Measurements from ENCODE around the gene NDUFAF3. TPM values are rescaled to one million over a fixed set of nuclear protein-coding genes. Genes with fewer than 3 reads are reported as not detected.

NDUFAF3 gene
- total RNA-seq, 2 donors from 2014 or later: 168 to 183 TPM

GRCh38 chr3:49022688-49023171 is 809 bp downstream of the NDUFAF3 start:
- H3K27ac ChIP-seq: peak overlapping the region; percentile 99 to 100
- TF ChIP-seq POLR2AphosphoS5 (IDR thresholded peaks at IDR 0.05) (no peak), POLR2A (IDR thresholded peaks at IDR 0.05) (no peak), CTCF (IDR thresholded peaks at IDR 0.05) (no peak)
- DNase-seq (ENCODE audit: low spot score): no peak
- H3K9me3 ChIP-seq: no peaks in the 10 kb centered on the region
- H3K4me1 ChIP-seq (replicated peaks): no peaks in the 10 kb centered on the region
- peak overlapping the region; percentile 79 to 86 for H3K4me3 ChIP-seq
- no peaks in the 10 kb centered on the region for H3K27me3 ChIP-seq (replicated peaks; ENCODE audit: insufficient read depth)
- intact Hi-C loops (cut with DNase I): loop anchor here (5.0 kb wide), 1 partner anchor 70 kb away; the partner anchor contains the start of gene QRICH1
- WGBS: 20% methylated on average over 11 of the region's 12 CpGs
- peaks cover 7 to 8% of the 10 kb centered on the region in 2 donors for H3K36me3 ChIP-seq

DNA sequence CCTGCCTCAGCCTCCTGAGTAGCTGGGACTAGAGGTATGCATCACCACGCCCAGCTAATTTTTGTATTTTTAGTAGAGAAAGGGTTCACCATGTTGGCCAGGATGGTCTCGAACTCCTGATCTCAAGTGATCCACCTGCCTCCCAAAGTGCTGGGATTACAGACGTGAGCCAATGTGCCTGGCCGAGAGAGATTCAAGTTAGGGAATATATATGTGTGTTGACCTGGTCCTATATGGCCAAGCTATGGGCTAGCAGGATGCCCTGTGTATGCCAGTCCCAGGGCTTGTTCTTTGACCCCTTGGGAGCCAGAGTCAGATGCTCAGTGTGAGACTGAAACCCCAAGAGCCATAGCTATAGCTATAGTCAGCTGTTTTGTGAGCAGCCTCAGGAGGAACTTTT is 1.9 kb downstream of the NDUFAF3 start:
- peaks cover 7 to 8% of the 10 kb centered on the region in 2 donors for H3K36me3 ChIP-seq
- no peak for DNase-seq (ENCODE audit: low spot score)
- TF ChIP-seq CTCF (IDR thresholded peaks at IDR 0.05) (no peak), POLR2AphosphoS5 (IDR thresholded peaks at IDR 0.05) (no peak), POLR2A (IDR thresholded peaks at IDR 0.05) (no peak)
- no peaks in the 10 kb centered on the region for H3K9me3 ChIP-seq
- intact Hi-C loops (cut with DNase I): loop anchor here (5.0 kb wide), 1 partner anchor 69 kb away; the partner anchor contains the start of gene QRICH1
- peaks cover 6% of the 10 kb centered on the region for H3K4me1 ChIP-seq (replicated peaks)
- no peak overlapping the region for H3K27ac ChIP-seq
- WGBS: 91% methylated on average over 4 of the region's 4 CpGs
- no peaks in the 10 kb centered on the region for H3K27me3 ChIP-seq (replicated peaks; ENCODE audit: insufficient read depth)
- no peak overlapping the region for H3K4me3 ChIP-seq

DNA sequence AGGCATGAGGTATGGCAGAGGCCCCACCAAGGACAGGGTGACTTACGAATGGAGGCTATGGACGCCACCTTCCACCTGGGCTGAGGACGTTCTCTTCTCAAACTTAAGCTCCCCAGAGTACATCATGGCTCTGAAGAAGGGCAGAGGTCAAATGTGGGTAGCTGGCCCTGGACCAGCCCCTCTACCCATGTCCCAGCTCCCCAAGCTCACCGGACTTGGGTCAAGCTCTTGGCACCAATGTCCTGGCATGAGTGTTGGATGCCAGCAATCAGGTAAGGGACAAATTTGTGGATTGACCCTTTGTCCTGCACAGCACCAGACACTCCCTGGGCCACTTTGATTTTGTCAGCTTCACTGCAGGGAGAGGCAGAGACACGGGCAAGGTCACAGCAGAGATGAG is 2.5 kb downstream of the NDUFAF3 start:
- no peaks in the 10 kb centered on the region for H3K27me3 ChIP-seq (replicated peaks; ENCODE audit: insufficient read depth)
- WGBS: 70% methylated on average over 5 of the region's 5 CpGs
- no peaks in the 10 kb centered on the region for H3K9me3 ChIP-seq
- TF ChIP-seq POLR2AphosphoS5 (IDR thresholded peaks at IDR 0.05): no peak
- intact Hi-C loops (cut with DNase I): loop anchor here (5.0 kb wide), 1 partner anchor 68 kb away; the partner anchor contains the start of gene QRICH1
- H3K36me3 ChIP-seq: peaks cover 7 to 8% of the 10 kb centered on the region in 2 donors
- peaks cover 6% of the 10 kb centered on the region for H3K4me1 ChIP-seq (replicated peaks)
- no peak overlapping the region for H3K27ac ChIP-seq
- no peak for DNase-seq (ENCODE audit: low spot score)
- H3K4me3 ChIP-seq: no peak overlapping the region

- no peak for TF ChIP-seq CTCF (IDR thresholded peaks at IDR 0.05)
- TF ChIP-seq POLR2A (IDR thresholded peaks at IDR 0.05): no peak
- no peak for TF ChIP-seq POLR2AphosphoS5 (IDR thresholded peaks at IDR 0.05)
- Histone ChIP-seq H3K4me1 (replicated peaks) (peaks cover 6% of the 10 kb centered on the region), H3K9me3 (no peaks in the 10 kb centered on the region), H3K36me3 (peaks cover 7 to 8% of the 10 kb centered on the region in 2 donors), H3K4me3 (no peak overlapping the region), H3K27me3 (replicated peaks; ENCODE audit: insufficient read depth) (no peaks in the 10 kb centered on the region), H3K27ac (no peak overlapping the region)
- 75% methylated on average over 13 of the region's 13 CpGs for WGBS
- DNase-seq (ENCODE audit: low spot score): no peak
- intact Hi-C loops (cut with DNase I): no loop called here
Observed at GRCh38 chr3:49025005-49025792, 3.3 kb downstream of the NDUFAF3 start.

- H3K36me3 ChIP-seq: peaks cover 7 to 8% of the 10 kb centered on the region in 2 donors
- intact Hi-C loops (cut with DNase I): no loop called here
Observed at GRCh38 chr3:49025793-49026520, 4.0 kb downstream of the NDUFAF3 start.

More at GRCh38 chr3:49025793-49026520, 4.0 kb downstream of the NDUFAF3 start:
- no peak for DNase-seq (ENCODE audit: low spot score)
- Histone ChIP-seq H3K27me3 (replicated peaks; ENCODE audit: insufficient read depth) (no peaks in the 10 kb centered on the region), H3K9me3 (no peaks in the 10 kb centered on the region), H3K27ac (no peak overlapping the region), H3K4me1 (replicated peaks) (peaks cover 6% of the 10 kb centered on the region), H3K4me3 (no peak overlapping the region)
- WGBS: 82% methylated on average over 8 of the region's 8 CpGs
- TF ChIP-seq CTCF (IDR thresholded peaks at IDR 0.05) (no peak), POLR2A (IDR thresholded peaks at IDR 0.05) (no peak), POLR2AphosphoS5 (IDR thresholded peaks at IDR 0.05) (no peak)

All from prostate gland (tissue), 2 donors.